Cardiac atrium fibroblast (primary cell): ENCODE results near the gene ATXN7L2. TPM values are rescaled to one million over a fixed set of nuclear protein-coding genes. Genes with fewer than 3 reads are reported as not detected.

Experiments used
- total RNA-seq: library from RNA; depleted of rRNA; stranded (reverse); fragments of >200 nt; gene quantifications from 2 replicates; pipeline ENCODE4 v1.2.3, GENCODE V29; 2015

The ATXN7L2 gene, protein sequence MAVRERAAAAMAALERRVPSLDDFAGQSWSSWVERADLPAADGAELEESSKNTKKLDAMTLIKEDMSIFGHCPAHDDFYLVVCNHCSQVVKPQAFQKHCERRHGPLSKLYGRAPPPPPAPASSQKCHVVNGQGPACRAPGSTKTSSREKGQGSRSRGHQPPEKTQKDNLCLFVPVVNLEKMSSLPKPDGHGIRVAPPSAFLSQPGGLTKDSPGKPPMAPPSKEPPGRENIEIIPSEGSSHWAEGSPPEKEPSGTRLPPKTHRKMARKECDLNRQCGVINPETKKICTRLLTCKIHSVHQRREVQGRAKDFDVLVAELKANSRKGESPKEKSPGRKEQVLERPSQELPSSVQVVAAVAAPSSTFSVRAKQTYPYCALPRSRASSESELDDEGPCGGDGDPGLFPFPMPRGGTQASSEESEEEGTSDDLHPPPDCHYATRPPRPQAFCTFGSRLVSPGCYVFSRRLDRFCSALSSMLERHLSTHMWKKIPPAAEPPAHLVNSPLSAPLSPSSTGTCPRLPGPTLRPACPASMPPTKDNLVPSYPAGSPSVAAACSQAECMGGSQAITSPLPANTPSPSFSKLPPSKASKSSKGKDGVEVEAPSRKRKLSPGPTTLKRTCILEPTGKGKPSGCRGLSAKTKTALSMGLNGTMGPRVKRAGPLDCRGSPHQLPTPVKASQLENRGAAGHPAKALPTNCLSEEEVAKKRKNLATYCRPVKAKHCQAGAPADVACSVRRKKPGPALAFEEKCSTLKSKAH
- total RNA-seq = 3.1 and 4.7 TPM in 2 replicates

DNA sequence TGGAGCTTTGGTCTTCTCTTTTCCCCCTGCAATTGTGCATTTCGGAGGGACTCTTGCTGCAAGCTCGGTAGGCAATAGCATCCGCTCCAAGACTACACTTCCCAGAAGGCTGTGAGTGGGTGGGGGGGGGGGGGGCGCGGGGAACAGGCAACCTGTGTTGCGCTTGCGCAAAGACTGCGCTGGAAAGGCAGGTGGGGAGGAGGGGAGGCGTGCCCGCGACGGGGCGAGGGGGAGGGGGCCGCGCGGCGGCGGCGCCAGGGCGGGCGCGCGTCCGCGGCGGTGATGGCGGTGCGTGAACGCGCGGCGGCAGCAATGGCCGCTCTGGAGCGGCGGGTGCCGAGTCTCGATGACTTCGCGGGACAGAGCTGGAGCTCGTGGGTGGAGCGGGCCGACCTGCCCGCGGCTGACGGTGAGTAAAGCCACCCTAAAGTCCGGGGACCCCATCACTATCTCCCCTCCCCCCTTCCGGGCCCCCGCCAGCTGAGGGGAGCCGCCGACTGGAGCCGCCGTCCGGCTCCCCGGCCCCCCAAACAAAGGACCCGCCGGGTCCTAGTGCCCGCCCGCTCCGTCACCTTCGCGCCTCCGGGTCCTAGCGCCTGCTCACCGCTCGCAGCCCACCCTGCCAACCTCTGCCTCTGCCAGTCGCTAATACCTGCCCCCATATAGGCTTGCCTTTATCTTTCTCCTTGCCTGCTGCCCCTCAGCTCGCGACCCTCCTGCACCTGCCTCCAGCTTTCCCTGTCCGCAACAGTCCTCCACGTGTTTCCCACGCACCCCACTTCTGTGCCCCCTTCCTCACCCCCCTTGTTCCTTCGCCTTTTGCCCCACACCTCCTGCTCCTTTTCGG is at the start of gene ATXN7L2:
TSS of gene ATXN7L2 (plus strand) at position 234 of the 847 bp plus-strand sequence. CDS start at position 283, 49 bp downstream.

DNA sequence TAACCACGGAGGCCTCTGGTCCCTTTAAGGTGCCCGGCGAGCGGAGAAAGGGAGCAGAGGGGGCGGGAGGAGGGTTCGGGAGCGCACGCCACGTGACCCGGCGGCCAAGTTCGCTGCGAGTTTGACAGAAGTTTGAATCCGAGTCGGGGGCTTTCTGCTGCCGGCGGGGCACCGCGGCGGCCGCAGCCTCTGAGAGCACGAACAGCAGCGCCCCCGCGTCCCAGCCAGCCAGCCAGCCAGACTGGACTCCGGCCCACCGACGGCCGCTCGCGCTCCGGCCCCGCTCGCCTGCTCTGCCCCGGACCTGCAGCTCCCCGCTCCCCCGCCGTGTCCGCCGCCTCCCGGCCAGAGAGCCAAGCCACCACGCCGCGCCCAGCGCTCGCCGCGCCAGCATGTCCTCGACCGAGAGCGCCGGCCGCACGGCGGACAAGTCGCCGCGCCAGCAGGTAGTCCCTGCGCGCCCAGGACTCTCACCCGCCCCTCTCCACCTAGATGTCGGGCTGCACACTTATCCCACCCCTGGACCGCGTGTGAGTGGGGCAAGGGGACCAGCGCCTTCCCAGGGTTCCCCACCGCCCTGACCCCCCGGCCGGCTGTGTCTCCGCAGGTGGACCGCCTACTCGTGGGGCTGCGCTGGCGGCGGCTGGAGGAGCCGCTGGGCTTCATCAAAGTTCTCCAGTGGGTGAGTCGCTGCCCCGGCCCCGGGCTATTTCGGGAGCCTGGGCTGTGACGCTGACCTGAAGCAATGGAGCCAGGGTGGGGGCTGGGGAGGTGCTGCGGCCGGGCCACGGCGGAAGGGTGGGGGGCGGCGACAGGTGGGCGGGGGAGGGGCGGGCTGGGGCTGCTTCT is 17.0 kb upstream of the ATXN7L2 start, which contains the start of gene SYPL2:
TSS of gene SYPL2 (plus strand) at position 95 of the 849 bp plus-strand sequence. CDS start at position 393, 298 bp downstream.

DNA sequence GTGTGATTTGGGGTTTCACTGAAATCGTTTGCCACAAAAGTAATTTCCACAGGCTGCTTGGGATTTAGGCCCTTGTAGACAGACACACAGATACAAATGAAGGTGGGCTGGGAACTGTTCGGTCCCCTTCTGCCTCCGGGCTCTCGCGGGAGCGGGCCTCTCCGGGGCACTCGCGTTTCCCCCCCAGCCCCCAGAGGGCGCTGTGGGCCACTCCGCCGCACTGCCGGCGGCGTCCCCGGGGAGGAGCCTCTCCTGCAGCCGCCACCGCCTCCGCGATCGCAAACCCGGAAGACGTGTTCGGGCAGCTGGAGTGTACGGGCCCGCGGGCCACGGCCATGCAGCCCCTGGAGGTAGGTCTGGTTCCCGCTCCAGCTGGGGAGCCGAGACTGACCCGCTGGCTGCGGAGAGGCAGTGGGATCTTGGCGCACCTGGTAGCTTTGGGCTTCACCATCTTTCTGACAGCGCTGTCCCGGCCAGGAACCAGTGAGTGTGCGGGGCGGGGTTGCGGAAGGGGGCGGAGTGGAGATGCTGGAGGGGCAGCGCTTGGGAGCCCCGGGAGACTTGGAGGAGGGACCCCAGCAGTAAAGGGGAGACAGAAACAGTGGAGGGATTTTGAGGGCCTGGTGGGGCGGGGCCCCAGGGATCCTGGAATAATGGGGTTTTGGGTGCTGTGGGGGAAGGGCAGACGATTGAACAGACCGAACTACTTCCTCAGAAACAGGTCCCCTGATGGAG is 10.3 kb downstream of the ATXN7L2 start, which contains the start of gene CYB561D1:
TSS of gene CYB561D1 (plus strand) at position 290 of the 735 bp plus-strand sequence. CDS start at position 336, 46 bp downstream.

DNA sequence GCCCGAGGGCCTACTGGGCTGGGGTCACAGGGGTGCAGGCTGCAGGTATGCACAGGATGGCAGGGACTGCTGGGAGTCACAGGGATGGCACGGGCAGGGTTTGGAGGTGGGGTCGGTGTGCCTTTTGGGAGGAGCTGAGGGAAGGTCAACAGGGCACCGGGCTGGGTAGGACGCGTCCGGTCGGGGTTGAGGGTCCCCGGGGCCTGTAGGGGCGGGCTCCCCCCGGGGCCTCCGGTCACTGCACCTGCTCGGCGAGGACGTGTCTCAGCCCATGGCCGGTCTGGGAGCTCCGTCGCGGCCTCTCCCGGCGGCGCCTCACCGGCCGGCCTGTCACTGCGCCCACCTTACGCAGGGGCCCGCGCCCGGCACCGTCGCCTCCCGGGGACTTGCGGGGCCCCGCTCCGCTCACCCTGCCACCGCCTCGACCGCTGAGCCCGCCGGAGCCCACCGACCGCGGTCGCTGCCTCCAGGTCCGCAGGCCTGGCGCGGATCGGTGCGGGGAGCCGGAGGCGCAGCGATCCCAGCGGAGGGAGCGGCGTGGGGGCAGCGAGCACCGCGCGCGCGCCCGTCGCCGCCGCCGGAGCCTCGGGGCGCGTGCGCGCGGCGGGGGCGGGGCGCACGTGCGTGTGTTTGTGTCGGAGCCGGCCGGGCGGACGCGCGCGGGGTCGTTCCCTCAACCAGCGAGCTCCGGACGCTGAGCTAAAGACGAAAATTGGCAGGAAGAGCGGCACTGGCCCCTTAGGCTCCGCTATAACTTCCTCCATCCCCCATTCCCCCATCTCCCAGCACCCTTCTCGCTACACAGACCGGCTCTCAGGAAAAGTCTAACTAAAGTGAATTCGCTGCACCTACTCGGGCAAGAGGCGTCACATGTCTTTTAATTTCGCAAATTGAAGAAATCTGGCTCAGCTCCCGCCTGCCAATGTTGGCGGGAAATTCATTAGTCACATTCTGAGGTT is 25.8 kb downstream of the ATXN7L2 start, which contains the start of gene AMIGO1:
TSS of gene AMIGO1 (minus strand) at position 552 of the 959 bp plus-strand sequence. CDS start 815 bp downstream, outside the sequence.

DNA sequence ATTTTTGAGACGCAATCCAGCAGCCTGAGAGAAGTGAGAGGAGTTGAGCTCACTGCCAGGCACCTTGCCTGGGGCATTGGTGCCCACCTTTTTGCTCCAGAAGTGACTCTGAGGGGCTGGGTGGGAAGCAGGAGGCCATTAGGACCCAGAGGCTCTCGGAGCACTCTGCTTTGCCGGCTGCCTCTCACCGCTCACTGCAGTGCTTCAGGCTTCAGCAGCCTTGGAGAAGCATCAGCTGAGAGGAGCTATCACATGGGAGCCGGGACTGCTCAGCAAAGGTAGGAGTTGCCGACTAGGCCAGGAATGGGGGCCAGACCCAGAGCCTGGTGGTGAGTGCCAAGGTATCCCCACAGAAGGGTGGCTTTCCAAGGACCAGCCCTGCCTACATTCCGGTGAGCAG is 56.0 kb downstream of the ATXN7L2 start, which contains the start of gene GPR61:
TSS of gene GPR61 (plus strand) at position 197 of the 400 bp plus-strand sequence. CDS start 3,151 bp downstream, outside the sequence.

Other genes with a start within 250 kb of the ATXN7L2 start
- 0.72 and 1.5 TPM in 2 replicates for gene CELSR2, start 234.4 kb upstream of the ATXN7L2 start, total RNA-seq
- gene PSRC1, start 200.8 kb upstream of the ATXN7L2 start, total RNA-seq = 13.9 and 18.4 TPM in 2 replicates
- gene MYBPHL, start 176.9 kb upstream of the ATXN7L2 start, total RNA-seq = not detected in 2 replicates
- gene SORT1, start 86.0 kb upstream of the ATXN7L2 start, total RNA-seq = 2.3 and 10.0 TPM in 2 replicates
- gene PSMA5, start 57.5 kb upstream of the ATXN7L2 start, total RNA-seq = 34.7 and 41.5 TPM in 2 replicates
- gene SYPL2, start 17.4 kb upstream of the ATXN7L2 start, total RNA-seq = under 0.01 TPM in 2 replicates
- gene CYB561D1, start 10.2 kb downstream of the ATXN7L2 start, total RNA-seq = 6.5 and 7.8 TPM in 2 replicates
- gene AMIGO1, start 25.8 kb downstream of the ATXN7L2 start, total RNA-seq = 0.36 and 1.6 TPM in 2 replicates
- not detected in 2 replicates for gene GPR61, start 56.0 kb downstream of the ATXN7L2 start, total RNA-seq
- 10.0 and 10.5 TPM in 2 replicates for gene GNAI3, start 64.7 kb downstream of the ATXN7L2 start, total RNA-seq
- 9.0 TPM in 1 of 2 replicates, not detected in the other for gene GNAT2, start 135.7 kb downstream of the ATXN7L2 start, total RNA-seq
- gene AMPD2, start 135.9 kb downstream of the ATXN7L2 start, total RNA-seq = 74.8 and 93.0 TPM in 2 replicates
- gene GSTM4, start 172.2 kb downstream of the ATXN7L2 start, total RNA-seq = 16.4 and 21.2 TPM in 2 replicates
- gene GSTM2, start 184.2 kb downstream of the ATXN7L2 start, total RNA-seq = 9.9 and 16.8 TPM in 2 replicates
- gene GSTM1, start 203.9 kb downstream of the ATXN7L2 start, total RNA-seq = not detected in 2 replicates
- 0.49 TPM in 1 of 2 replicates, not detected in the other for gene GSTM5, start 228.3 kb downstream of the ATXN7L2 start, total RNA-seq